ENCODE measurements around the gene ADSS2. TPM values are rescaled to one million over a fixed set of nuclear protein-coding genes. Genes with fewer than 3 reads are reported as not detected.
A peak's percentile ranks its signal among the peaks of the same experiment; 100 is the strongest.

Gene ADSS2
- total and polyA plus RNA-seq, 3 experiments from 2014 or later, result 34.3 to 67.9 (median 64.6) TPM

DNA sequence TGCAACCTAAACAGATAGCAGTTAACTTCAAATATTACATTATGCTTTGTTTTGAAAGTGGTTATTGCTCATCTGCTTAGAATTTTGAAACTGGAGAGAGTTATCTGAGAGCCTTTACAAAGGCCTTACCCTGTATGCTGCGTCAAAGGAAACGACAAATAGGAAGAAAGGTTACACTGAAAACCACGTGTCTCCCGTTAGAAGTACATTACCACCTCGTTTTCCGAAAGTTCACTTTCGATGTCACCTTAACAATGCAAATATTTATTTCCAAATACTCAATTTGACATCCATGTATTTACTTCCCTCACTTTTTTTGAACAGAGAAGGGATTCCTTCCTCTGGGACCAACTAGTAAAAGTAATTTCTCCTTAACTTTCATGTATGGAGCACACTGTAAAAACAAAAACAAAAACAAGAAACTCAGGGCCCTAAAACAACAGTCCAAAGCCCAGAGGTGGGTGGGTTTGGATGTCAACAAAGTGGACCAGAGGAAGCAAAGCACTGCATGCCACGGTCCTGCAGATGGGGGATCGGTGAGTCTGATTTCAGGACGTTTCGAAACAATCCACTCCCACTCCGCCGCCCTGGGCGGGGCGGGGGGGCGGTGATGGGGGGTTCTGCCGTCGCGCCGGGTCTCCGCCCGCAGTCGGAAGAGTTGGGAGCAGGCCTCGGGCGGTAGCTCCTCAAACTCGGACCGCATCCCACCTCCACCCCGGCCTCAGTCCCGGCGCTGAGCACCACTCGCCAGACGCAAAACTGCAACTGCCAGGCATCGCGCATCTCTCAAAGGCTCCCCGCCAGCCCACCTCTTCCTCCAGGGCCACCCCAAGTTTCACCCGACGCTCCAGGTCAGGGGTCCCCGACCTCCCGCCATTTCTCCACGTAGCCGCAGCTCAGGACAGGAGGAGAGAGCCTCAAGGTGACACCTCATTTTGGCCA, 841 bp downstream of the ADSS2 start:
- peaks cover 0 to 31% (median 2%) of the 10 kb centered on the region in 3 donors for H3K36me3 Mint-ChIP-seq

DNA sequence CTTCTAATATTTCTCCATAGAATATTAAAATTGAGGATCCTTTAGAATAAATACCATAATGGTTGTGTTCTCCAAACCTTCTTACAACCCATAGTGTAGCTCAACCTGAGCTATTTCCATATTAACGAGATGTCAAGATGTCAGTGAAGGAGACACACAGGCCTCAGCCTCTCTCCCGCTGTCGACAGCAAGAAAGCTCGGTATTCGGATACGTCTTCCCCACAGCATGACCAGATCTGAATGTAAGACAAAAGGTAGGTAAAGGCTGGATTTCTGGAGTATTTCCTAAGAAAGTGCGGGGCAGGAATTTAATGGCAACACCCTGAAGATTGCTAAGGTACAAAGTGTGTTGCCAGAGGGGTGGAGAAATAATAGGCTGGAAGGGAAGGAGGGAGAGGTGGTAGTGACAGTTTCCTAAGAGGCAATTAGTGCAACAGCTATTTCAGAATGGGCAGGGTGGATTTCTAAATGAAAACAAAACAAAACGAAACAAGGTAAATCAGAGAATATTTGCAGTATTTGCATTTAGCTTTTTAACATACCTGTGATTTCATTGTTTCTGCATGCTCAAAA, 1.7 kb downstream of the ADSS2 start:
- no peaks in the 10 kb centered on the region for H3K36me3 ChIP-seq (ENCODE audit: insufficient read depth, low read length)
- H3K4me1 ChIP-seq (ENCODE audit: insufficient read depth, low read length), result peaks cover 51% of the 10 kb centered on the region
- peak overlapping the region; percentile 52 for H3K4me3 ChIP-seq (ENCODE audit: low read length)
- Mint-ChIP-seq H3K27ac (peak overlapping the region; percentile 95 to 99 (median 98)), H3K4me1 (peaks cover 58 to 73% (median 65%) of the 10 kb centered on the region in 3 donors), H3K9me3 (no peaks in the 10 kb centered on the region), H3K27me3 (peaks cover 0 to 3% of the 10 kb centered on the region in 2 donors), H3K4me3 (peak overlapping the region; percentile 89 to 99 (median 96)), H3K36me3 (peaks cover 0 to 36% (median 2%) of the 10 kb centered on the region in 3 donors)
- ChIA-PET POLR2A (interaction anchor here (0.8 to 1.4 kb wide), 2 partner anchors 12 to 27 kb away, joined by 3 to 4 read pairs; no protein-coding TSS in a partner anchor), CTCF (interaction anchor here (3.6 kb wide), 1 partner anchor 151 kb away, joined by 10 read pairs; no protein-coding TSS in a partner anchor)
- DNase-seq, result no peak
- no peaks in the 10 kb centered on the region for H3K27me3 ChIP-seq (ENCODE audit: insufficient read depth, low read length, poor library complexity, severe bottlenecking)
- H3K9me3 ChIP-seq (ENCODE audit: low read length), result no peaks in the 10 kb centered on the region
- H3K27ac ChIP-seq (ENCODE audit: low read depth, low read length), result peak overlapping the region; percentile 97

More for the DNA sequence above, 841 bp downstream of the ADSS2 start:
- H3K36me3 ChIP-seq (ENCODE audit: insufficient read depth, low read length), result no peaks in the 10 kb centered on the region
- H3K4me3 ChIP-seq (ENCODE audit: low read length), result peak overlapping the region; percentile 52
- no peaks in the 10 kb centered on the region for H3K27me3 ChIP-seq (ENCODE audit: insufficient read depth, low read length, poor library complexity, severe bottlenecking)
- ChIA-PET POLR2A (interaction anchor here (0.9 to 2.5 kb wide), 4 partner anchors 9 to 383 kb away, joined by 3 to 9 read pairs (median 5); partner anchors contain the start of gene CATSPERE), CTCF (interaction anchor here (0.9 kb wide), 2 partner anchors 12 to 151 kb away, joined by 3 read pairs; no protein-coding TSS in a partner anchor)
- peaks cover 45% of the 10 kb centered on the region for H3K4me1 ChIP-seq (ENCODE audit: insufficient read depth, low read length)
- H3K27ac Mint-ChIP-seq, result peak overlapping the region; percentile 95 to 99 (median 98)
- H3K27ac ChIP-seq (ENCODE audit: low read depth, low read length), result peak overlapping the region; percentile 97
- peak overlapping the region; percentile 89 to 99 (median 96) for H3K4me3 Mint-ChIP-seq
- H3K27me3 Mint-ChIP-seq, result peaks cover 0 to 6% of the 10 kb centered on the region in 2 donors
- H3K4me1 Mint-ChIP-seq, result peaks cover 49 to 65% (median 56%) of the 10 kb centered on the region in 3 donors
- no peaks in the 10 kb centered on the region for H3K9me3 Mint-ChIP-seq
- H3K9me3 ChIP-seq (ENCODE audit: low read length), result no peaks in the 10 kb centered on the region
- DNase-seq, result peak; percentile 41 to 75 (median 62)

DNA sequence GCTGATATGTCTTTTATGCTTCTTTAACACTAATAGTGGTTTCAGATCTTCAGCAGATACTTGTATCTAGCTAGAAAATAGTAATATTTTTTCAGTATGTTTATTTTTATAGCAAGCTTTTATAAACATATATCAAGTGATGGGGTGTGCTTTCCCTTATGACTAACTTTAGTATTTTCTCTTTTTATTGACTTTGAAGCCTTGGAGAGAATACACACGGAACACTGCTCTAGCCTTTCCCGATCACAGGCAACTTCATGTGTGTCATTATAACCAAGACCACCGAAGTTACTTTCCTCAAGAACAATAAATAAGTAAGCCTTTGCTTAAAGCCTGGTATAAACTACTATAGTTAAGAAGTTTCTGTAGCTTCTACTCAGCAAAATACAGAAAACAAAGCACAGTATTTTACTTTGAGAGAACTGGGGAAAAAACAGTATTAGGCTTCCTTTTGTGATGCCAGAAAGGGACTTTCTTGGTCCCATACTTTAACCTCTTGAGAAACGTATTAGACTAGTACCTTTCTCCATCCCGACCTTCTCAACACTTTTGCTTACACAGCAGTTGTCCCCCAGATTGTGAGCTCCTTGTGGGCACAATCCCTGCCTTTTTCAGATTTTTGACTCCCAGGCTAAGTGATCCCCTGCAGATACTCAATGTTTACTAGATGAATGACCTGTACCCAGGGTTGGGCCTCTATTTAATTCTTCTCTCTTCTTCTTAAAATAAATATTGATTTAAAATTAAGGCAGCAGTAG, 3.3 kb downstream of the ADSS2 start:
- Mint-ChIP-seq H3K27ac (peak overlapping the region in 6 of 8 donors; percentile 18 to 67 (median 44)), H3K4me1 (peaks cover 66 to 81% (median 74%) of the 10 kb centered on the region in 3 donors), H3K36me3 (peaks cover 0 to 44% (median 3%) of the 10 kb centered on the region in 3 donors), H3K27me3 (peaks cover 0 to 3% of the 10 kb centered on the region in 2 donors), H3K9me3 (no peaks in the 10 kb centered on the region), H3K4me3 (peak overlapping the region in 6 of 7 donors; percentile 39 to 63 (median 42))
- Histone ChIP-seq H3K4me3 (ENCODE audit: low read length) (no peak overlapping the region), H3K9me3 (ENCODE audit: low read length) (no peaks in the 10 kb centered on the region), H3K36me3 (ENCODE audit: insufficient read depth, low read length) (no peaks in the 10 kb centered on the region), H3K27ac (ENCODE audit: low read depth, low read length) (no peak overlapping the region), H3K4me1 (ENCODE audit: insufficient read depth, low read length) (peaks cover 55% of the 10 kb centered on the region), H3K27me3 (ENCODE audit: insufficient read depth, low read length, poor library complexity, severe bottlenecking) (no peaks in the 10 kb centered on the region)
- DNase-seq, result no peak
- ChIA-PET POLR2A (no interaction called here), CTCF (interaction anchor here (3.6 kb wide), 1 partner anchor 149 kb away, joined by 10 read pairs; no protein-coding TSS in a partner anchor)

DNA sequence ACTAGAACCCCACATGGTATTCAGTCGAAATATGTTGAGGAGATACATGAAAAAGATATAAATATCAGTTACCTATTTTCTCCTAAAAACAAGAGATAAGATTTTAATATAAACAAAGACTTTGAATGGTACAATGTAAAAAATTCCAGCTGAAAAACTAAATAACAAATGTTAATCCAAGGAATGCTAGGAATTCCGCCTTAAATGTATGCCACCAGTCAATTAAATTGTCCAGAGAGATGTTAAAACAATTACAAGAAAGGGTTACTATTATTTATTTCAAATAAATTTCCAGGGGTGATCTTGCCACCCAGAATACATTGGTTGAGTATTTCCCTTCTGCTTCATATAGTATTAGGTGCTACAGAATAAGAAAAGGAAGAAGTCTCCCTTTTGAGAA, 4.2 kb downstream of the ADSS2 start:
- H3K27me3 Mint-ChIP-seq, result peaks cover 0 to 3% of the 10 kb centered on the region in 2 donors
- no peak overlapping the region for H3K27ac ChIP-seq (ENCODE audit: low read depth, low read length)
- H3K27ac Mint-ChIP-seq, result peak overlapping the region in 6 of 8 donors; percentile 3 to 58 (median 26)
- H3K4me3 ChIP-seq (ENCODE audit: low read length), result no peak overlapping the region
- peaks cover 71 to 83% (median 82%) of the 10 kb centered on the region in 3 donors for H3K4me1 Mint-ChIP-seq
- H3K36me3 ChIP-seq (ENCODE audit: insufficient read depth, low read length), result no peaks in the 10 kb centered on the region
- peak overlapping the region in 4 of 7 donors; percentile 20 to 44 (median 28) for H3K4me3 Mint-ChIP-seq
- ChIA-PET CTCF (interaction anchor here (3.6 kb wide), 1 partner anchor 148 kb away, joined by 10 read pairs; no protein-coding TSS in a partner anchor), POLR2A (no interaction called here)
- H3K27me3 ChIP-seq (ENCODE audit: insufficient read depth, low read length, poor library complexity, severe bottlenecking), result no peaks in the 10 kb centered on the region
- peaks cover 53% of the 10 kb centered on the region for H3K4me1 ChIP-seq (ENCODE audit: insufficient read depth, low read length)
- DNase-seq, result no peak
- no peaks in the 10 kb centered on the region for H3K9me3 Mint-ChIP-seq
- peaks cover 0 to 49% (median 3%) of the 10 kb centered on the region in 3 donors for H3K36me3 Mint-ChIP-seq
- H3K9me3 ChIP-seq (ENCODE audit: low read length), result no peaks in the 10 kb centered on the region

DNA sequence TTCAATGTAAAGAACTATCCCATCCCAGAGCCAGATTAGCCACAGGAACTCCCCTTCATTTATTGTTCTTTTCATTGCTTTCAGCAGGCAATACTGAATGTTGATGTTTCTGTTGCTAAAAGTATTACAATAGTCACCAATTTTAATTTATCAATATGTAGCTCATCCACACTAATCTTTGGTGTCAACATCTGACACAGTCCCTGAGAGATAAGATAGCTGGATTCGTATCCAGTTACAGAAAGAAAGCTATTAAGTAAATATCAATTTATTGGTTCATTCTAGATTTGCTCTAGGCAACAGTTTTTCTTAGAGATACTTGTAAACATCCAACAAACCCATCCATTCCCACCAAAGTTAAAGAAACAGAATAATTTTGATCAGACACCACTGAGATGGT, 4.7 kb downstream of the ADSS2 start:
- no peak overlapping the region for H3K4me3 ChIP-seq (ENCODE audit: low read length)
- peak overlapping the region in 4 of 8 donors; percentile 11 to 58 (median 34) for H3K27ac Mint-ChIP-seq
- DNase-seq, result no peak
- no peaks in the 10 kb centered on the region for H3K36me3 ChIP-seq (ENCODE audit: insufficient read depth, low read length)
- no peaks in the 10 kb centered on the region for H3K27me3 ChIP-seq (ENCODE audit: insufficient read depth, low read length, poor library complexity, severe bottlenecking)
- peaks cover 0 to 3% of the 10 kb centered on the region in 2 donors for H3K27me3 Mint-ChIP-seq
- no peak overlapping the region for H3K27ac ChIP-seq (ENCODE audit: low read depth, low read length)
- H3K36me3 Mint-ChIP-seq, result peaks cover 0 to 52% (median 3%) of the 10 kb centered on the region in 3 donors
- H3K4me1 ChIP-seq (ENCODE audit: insufficient read depth, low read length), result peaks cover 48% of the 10 kb centered on the region
- H3K4me1 Mint-ChIP-seq, result peaks cover 71 to 84% (median 82%) of the 10 kb centered on the region in 3 donors
- H3K9me3 Mint-ChIP-seq, result no peaks in the 10 kb centered on the region
- no peaks in the 10 kb centered on the region for H3K9me3 ChIP-seq (ENCODE audit: low read length)
- ChIA-PET CTCF (interaction anchor here (3.6 kb wide), 1 partner anchor 148 kb away, joined by 10 read pairs; no protein-coding TSS in a partner anchor), POLR2A (no interaction called here)
- peak overlapping the region in 3 of 7 donors; percentile 20 to 34 (median 20) for H3K4me3 Mint-ChIP-seq

DNA sequence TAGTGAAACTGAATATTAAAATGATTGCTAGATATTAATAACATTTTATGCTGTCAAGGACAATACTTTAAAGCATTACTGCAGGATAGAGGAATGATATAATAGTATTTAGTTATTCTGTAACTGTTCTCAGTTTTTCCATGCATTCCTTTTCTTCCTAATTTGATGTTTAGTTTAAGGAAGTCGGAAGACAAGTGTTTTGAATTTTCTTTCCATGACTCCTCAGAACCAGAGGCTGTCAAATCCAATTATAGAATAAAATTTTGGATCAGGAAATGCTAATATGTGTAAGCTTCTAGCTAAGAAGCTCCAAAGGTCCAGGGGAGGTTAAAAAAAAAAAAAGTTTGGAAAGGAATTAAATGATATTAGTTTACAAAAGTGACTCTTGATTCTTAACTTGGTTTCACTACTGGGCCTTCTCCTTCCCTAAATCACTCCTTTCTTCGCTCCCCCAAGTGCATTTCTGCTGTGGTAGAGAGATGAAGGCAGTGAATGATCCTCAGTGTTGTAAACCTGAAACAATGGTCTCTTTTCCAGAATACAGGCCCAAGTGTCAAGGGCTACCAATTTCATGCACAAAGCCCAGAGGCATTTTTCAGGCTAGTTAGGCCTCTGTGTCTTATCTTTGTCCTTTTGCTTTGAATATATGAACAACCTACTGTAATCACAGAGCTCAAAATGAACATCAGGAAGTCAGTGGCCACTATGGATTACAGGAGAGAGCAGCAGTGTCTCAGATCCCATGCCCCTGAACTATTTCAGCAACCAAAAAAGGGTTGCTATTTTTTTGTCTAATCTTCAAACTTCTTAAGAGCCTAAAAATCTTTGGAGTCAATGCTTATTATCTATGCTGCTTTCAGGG, 6.2 kb downstream of the ADSS2 start:
- DNase-seq, result no peak
- Histone ChIP-seq H3K4me1 (ENCODE audit: insufficient read depth, low read length) (peaks cover 48% of the 10 kb centered on the region), H3K36me3 (ENCODE audit: insufficient read depth, low read length) (no peaks in the 10 kb centered on the region), H3K4me3 (ENCODE audit: low read length) (no peak overlapping the region), H3K9me3 (ENCODE audit: low read length) (no peaks in the 10 kb centered on the region), H3K27me3 (ENCODE audit: insufficient read depth, low read length, poor library complexity, severe bottlenecking) (no peaks in the 10 kb centered on the region), H3K27ac (ENCODE audit: low read depth, low read length) (no peak overlapping the region)
- no peaks in the 10 kb centered on the region for H3K27me3 Mint-ChIP-seq
- POLR2A ChIA-PET, result no interaction called here
- H3K36me3 Mint-ChIP-seq, result peaks cover 0 to 48% (median 3%) of the 10 kb centered on the region in 3 donors
- H3K4me3 Mint-ChIP-seq, result peak overlapping the region in 5 of 7 donors; percentile 8 to 55 (median 46)
- H3K4me1 Mint-ChIP-seq, result peaks cover 70 to 82% (median 81%) of the 10 kb centered on the region in 3 donors
- CTCF ChIA-PET, result no interaction called here
- H3K9me3 Mint-ChIP-seq, result no peaks in the 10 kb centered on the region
- H3K27ac Mint-ChIP-seq, result peak overlapping the region in 7 of 8 donors; percentile 29 to 92 (median 69)

Measured in CD8-positive, alpha-beta memory T cell (primary cell).